GM12864 (cell line): Measurements from ENCODE around the gene KRT74.

Experiments
- DNase-seq: peaks from one replicate; pipeline ENCODE4 v3.0.0-alpha.2; 2011; ENCODE audit warnings: low read depth
- H3K4me3 ChIP-seq: 2 replicates; pipeline ENCODE4 v1.5.1; 2011; ENCODE audit warnings: mild to moderate bottlenecking, low read depth, low read length, control low read depth
- CTCF ChIP-seq: IDR thresholded peaks from 2 replicates; pipeline ENCODE4 v1.5.1; 2011; ENCODE audit warnings: low read depth, mild to moderate bottlenecking, moderate library complexity, low read length, control low read depth, inconsistent platforms; ENCODE audit errors: missing control alignments

Gene KRT74

GRCh38 chr12:52615208-52615868, 41.7 kb upstream of the KRT74 start:
- no peak for TF ChIP-seq CTCF
- no peak overlapping the region for H3K4me3 ChIP-seq
- no peak for DNase-seq

DNA sequence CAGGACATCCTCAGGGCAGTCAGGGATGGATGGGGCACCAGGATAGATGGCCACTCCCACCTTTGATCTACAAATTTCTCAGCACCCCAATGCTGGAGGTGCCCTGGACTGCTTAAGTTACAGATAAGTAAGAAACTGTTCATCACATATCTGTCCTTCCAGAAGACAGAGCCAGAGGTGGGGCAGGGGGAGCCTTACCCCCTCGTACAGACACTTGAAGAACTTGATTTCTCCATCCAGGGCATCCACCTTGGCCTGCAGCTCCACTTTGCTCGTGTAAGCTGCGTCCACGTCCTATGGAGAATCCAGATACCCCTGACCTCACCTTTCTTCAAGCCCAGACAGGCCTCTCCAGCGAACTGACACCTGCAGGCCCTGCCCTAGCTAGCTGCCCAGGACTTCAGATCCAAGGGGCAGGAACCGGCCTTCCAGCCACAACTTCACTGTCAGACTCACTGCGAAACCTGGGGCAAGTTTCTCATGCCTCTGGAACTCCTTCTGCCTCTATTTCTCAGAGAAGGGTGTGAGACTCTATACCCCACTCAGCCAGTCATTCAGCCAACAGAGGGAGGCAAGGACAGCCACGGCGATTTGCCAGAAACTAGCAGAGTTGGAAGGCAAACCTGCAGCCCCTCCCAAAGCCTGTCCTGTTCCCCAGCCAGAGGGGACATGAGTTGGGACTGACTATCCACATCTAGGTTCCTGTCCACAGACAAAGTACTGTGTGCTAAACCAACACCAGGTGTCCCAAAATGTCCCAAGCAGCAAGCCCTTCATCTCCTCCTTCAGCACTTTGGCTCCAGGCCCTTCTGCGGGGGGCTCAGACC, 41.0 kb upstream of the KRT74 start:
- no peak for TF ChIP-seq CTCF
- H3K4me3 ChIP-seq = no peak overlapping the region
- DNase-seq = no peak

- H3K4me3 ChIP-seq = no peak overlapping the region
- no peak for DNase-seq
- no peak for TF ChIP-seq CTCF
These were observed 39.9 kb upstream of the KRT74 start for GRCh38 chr12:52613384-52614030.

- H3K4me3 ChIP-seq = no peak overlapping the region
- no peak for DNase-seq
- TF ChIP-seq CTCF = no peak
These were observed 39.1 kb upstream of the KRT74 start for GRCh38 chr12:52612431-52613383.

DNA sequence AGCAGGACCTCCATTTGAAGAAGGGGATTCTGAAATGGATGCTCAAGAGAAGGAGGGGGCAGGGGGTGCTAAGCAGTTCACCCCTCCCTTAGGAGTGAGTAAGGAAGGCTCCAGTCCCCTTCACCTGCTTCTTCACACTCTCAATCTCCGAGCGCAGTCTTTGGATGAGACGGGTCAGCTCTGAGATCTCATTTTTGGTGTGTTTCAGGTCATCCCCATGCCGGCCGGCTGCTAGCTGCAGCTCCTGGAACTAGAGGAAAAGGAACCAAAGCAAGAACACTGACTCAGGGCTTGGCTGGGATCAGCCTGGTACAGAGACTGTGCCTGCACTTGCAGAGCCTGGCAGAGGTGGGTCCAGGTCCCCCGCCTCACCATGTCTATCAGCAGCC, 37.4 kb upstream of the KRT74 start:
- no peak for TF ChIP-seq CTCF
- DNase-seq = no peak
- H3K4me3 ChIP-seq = no peak overlapping the region

DNA sequence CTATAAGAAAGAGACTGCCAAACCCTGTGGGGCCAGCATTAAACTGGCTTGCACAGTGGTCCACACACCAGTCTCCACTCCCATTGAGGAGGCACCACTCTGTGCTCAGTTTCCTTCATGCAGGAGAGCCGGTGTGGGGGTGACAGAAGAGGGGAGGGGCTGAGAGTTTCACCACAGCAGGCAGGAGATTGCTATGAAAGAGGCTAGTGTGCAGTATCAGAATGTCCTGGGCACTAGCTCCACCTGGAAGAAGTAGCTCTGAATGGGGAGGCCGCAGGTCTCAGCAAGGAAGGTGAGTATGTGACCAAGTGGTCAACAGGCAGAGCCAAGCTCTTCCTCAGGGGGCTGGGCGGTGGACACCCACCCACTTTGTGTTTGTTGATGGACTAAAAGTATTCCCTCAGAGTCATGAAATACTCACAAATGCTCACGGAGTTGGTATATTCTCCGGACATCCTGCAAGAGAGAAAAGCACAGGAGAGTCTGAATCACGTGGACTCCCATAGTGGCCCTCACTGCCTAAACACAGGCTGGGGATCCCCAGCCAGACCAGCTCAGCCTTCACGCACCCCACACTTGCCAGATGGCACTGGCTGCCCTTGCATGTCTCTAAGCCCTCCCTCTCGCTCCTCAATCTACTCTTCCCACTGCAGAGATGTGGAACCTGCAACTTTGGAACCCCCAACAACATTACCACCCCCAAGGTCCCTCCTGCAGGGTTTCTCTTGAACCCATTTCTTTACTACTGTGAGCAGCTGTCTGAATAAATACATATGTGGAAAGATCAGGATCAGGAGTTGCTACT, 35.4 kb upstream of the KRT74 start:
- DNase-seq = no peak
- no peak overlapping the region for H3K4me3 ChIP-seq
- TF ChIP-seq CTCF = no peak
